ENCODE data around the gene DAP3.
A peak's percentile ranks its signal among the peaks of the same experiment; 100 is the strongest.
"Not testable (repeated sequence)": the region's sequence is repeated elsewhere in the genome, so short reads cannot be mapped to it uniquely, and the experiment has no call there.

The DAP3 gene

DNA sequence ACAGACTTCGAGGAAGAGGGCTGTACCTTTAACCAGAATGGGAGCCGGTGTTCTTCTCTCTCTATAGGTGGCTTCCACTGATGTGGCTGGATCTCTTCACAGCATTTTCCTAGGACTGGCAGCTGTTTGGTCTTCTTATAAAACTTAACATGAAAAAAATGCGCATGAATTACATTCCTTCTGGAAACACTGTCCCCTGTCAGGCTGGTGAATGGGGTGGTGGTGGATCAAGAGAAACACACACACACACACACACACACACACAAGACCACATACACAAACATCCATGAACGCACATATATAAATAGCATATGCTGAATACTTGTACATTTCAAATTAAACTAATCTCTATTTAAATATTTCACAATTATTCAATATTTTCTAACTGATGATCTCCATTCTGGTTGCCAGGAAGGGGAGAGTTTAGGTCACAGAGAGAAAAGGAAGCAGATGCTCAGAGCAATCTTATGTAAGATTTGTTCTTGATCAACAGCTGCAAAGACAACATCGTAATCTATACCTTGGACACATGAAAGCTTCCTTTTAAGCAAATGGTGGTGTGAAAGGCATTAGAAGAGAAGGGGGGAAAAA lies 78.6 kb downstream of the DAP3 start:
- H3K4ac ChIP-seq (ENCODE audit: low read depth, low read length); H3K56ac ChIP-seq (ENCODE audit: low read length); H3K36me3 ChIP-seq (ENCODE audit: control insufficient read depth, insufficient read depth, low read length); DNase-seq; H3K79me1 ChIP-seq (ENCODE audit: low read length); H3K27ac ChIP-seq (ENCODE audit: low read depth, low read length); H3K18ac ChIP-seq (ENCODE audit: low read length); H2BK15ac ChIP-seq (replicated peaks; ENCODE audit: low read depth); H2BK5ac ChIP-seq (ENCODE audit: low read length); H3K79me2 ChIP-seq (ENCODE audit: control insufficient read depth, insufficient read depth, low read length); H3K4me2 ChIP-seq (ENCODE audit: low read length); H3K27me3 ChIP-seq (ENCODE audit: insufficient read depth, low read length, poor library complexity); H3K9ac ChIP-seq (ENCODE audit: low read length); H3K4me3 ChIP-seq (ENCODE audit: low read length); H2AK5ac ChIP-seq (ENCODE audit: low read length); H4K8ac ChIP-seq (ENCODE audit: low read depth, low read length); H3K4me1 ChIP-seq (ENCODE audit: control insufficient read depth, low read depth, low read length); H3K23ac ChIP-seq (ENCODE audit: low read length); H4K5ac ChIP-seq (ENCODE audit: low read length); H2BK120ac ChIP-seq (ENCODE audit: low read depth, low read length): not testable (repeated sequence)
- WGBS (ENCODE audit: extremely low coverage, insufficient coverage, low lambda C conversion rate), result 100% methylated on average over 1 of the region's 5 CpGs

DNA sequence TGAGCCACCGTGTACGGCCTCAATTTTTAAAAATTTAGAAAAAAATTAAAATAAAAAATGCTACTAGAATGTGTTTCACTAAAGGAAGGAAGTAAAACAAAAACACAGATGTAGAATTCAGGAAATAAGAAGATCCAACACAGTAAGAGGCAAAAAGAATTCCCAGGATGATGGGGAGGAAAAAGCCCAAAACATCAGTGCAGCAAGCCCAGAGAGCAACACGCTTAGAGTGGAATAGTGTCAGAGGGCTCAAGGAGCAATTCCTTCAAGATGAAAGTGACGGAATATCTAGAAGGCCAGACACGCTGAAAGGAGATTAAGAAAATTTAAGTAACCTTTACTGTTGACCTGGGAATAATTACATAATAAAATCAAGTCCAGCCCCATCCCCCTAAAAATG lies 80.4 kb downstream of the DAP3 start:
- no peaks in the 10 kb centered on the region for H3K27me3 ChIP-seq (ENCODE audit: insufficient read depth, low read length, poor library complexity)
- H3K27ac ChIP-seq (ENCODE audit: low read depth, low read length), result no peak overlapping the region
- no peak overlapping the region for H4K8ac ChIP-seq (ENCODE audit: low read depth, low read length)
- no peak overlapping the region for H2BK15ac ChIP-seq (replicated peaks; ENCODE audit: low read depth)
- H3K4ac ChIP-seq (ENCODE audit: low read depth, low read length), result no peak overlapping the region
- no peaks in the 10 kb centered on the region for H3K79me1 ChIP-seq (ENCODE audit: low read length)
- DNase-seq, result no peak
- H3K56ac ChIP-seq (ENCODE audit: low read length), result no peak overlapping the region
- H3K79me2 ChIP-seq (ENCODE audit: control insufficient read depth, insufficient read depth, low read length), result no peaks in the 10 kb centered on the region
- H3K36me3 ChIP-seq (ENCODE audit: control insufficient read depth, insufficient read depth, low read length), result peaks cover 8% of the 10 kb centered on the region
- no peak overlapping the region for H3K23ac ChIP-seq (ENCODE audit: low read length)
- no peak overlapping the region for H2AK5ac ChIP-seq (ENCODE audit: low read length)
- H3K4me3 ChIP-seq (ENCODE audit: low read length), result no peak overlapping the region
- no peak overlapping the region for H3K4me2 ChIP-seq (ENCODE audit: low read length)
- H3K4me1 ChIP-seq (ENCODE audit: control insufficient read depth, low read depth, low read length), result no peaks in the 10 kb centered on the region
- H2BK5ac ChIP-seq (ENCODE audit: low read length), result no peak overlapping the region
- WGBS (ENCODE audit: extremely low coverage, insufficient coverage, low lambda C conversion rate), result no CpG with 5 or more reads among the region's 5 CpGs
- no peak overlapping the region for H4K5ac ChIP-seq (ENCODE audit: low read length)
- H3K18ac ChIP-seq (ENCODE audit: low read length), result no peak overlapping the region
- H2BK120ac ChIP-seq (ENCODE audit: low read depth, low read length), result no peak overlapping the region
- no peak overlapping the region for H3K9ac ChIP-seq (ENCODE audit: low read length)

DNA sequence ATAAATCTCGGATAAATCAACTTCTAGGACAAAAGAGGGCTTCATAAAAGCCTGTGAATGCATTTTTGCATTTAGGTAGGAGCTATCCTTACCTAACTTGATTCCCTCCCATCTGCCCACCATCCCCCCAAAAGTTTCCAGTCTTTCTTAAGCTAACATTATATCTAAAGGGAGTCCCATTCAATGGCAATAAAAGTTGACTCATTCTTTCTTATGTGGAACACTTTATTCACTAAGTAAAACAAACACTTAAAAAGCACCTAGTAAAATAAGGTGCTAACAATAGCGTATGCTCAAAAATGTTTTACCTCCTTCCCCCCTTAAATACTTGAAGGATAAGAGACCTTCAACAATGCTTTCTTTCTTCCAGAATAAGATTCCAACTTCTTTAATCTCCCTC lies 84.3 kb downstream of the DAP3 start:
- H3K27me3 ChIP-seq (ENCODE audit: insufficient read depth, low read length, poor library complexity), result no peaks in the 10 kb centered on the region
- no peaks in the 10 kb centered on the region for H3K79me2 ChIP-seq (ENCODE audit: control insufficient read depth, insufficient read depth, low read length)
- no peak overlapping the region for H2BK5ac ChIP-seq (ENCODE audit: low read length)
- H3K27ac ChIP-seq (ENCODE audit: low read depth, low read length), result no peak overlapping the region
- H3K4me1 ChIP-seq (ENCODE audit: control insufficient read depth, low read depth, low read length), result no peaks in the 10 kb centered on the region
- no peak overlapping the region for H2AK5ac ChIP-seq (ENCODE audit: low read length)
- no peak overlapping the region for H4K8ac ChIP-seq (ENCODE audit: low read depth, low read length)
- H2BK15ac ChIP-seq (replicated peaks; ENCODE audit: low read depth), result no peak overlapping the region
- H3K56ac ChIP-seq (ENCODE audit: low read length), result no peak overlapping the region
- H3K9ac ChIP-seq (ENCODE audit: low read length), result no peak overlapping the region
- no peak overlapping the region for H3K4ac ChIP-seq (ENCODE audit: low read depth, low read length)
- no peak overlapping the region for H3K4me3 ChIP-seq (ENCODE audit: low read length)
- no peak overlapping the region for H3K23ac ChIP-seq (ENCODE audit: low read length)
- H3K4me2 ChIP-seq (ENCODE audit: low read length), result no peak overlapping the region
- peaks cover 6% of the 10 kb centered on the region for H3K36me3 ChIP-seq (ENCODE audit: control insufficient read depth, insufficient read depth, low read length)
- DNase-seq, result no peak
- H3K79me1 ChIP-seq (ENCODE audit: low read length), result no peaks in the 10 kb centered on the region
- no peak overlapping the region for H2BK120ac ChIP-seq (ENCODE audit: low read depth, low read length)
- H3K18ac ChIP-seq (ENCODE audit: low read length), result no peak overlapping the region
- WGBS (ENCODE audit: extremely low coverage, insufficient coverage, low lambda C conversion rate), result no CpG with 5 or more reads among the region's 2 CpGs
- H4K5ac ChIP-seq (ENCODE audit: low read length), result no peak overlapping the region

DNA sequence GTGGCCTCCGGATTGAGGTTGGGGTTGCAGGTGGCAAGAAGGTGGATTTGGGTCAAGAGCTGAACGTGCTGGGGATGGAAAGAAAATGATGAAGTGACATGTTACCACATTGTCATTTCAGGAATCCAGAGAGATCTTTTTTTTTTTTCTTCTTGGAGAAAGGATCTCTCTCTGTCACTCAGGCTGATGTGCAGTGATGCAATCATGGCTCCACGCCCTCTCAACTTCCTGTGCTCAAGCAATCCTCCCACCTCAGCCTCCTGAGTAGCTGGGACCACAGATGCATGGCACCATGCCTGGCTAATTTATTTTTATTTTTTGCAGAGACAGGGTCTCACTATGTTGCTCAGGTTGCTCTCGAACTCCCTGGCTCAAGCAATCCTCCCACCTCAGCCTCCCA lies 87.5 kb downstream of the DAP3 start:
- DNase-seq, result peak; percentile 15
- no CpG with 5 or more reads among the region's 4 CpGs for WGBS (ENCODE audit: extremely low coverage, insufficient coverage, low lambda C conversion rate)
- no peak overlapping the region for H3K4me2 ChIP-seq (ENCODE audit: low read length)
- H3K27ac ChIP-seq (ENCODE audit: low read depth, low read length), result no peak overlapping the region
- no peak overlapping the region for H3K4ac ChIP-seq (ENCODE audit: low read depth, low read length)
- H4K5ac ChIP-seq (ENCODE audit: low read length), result no peak overlapping the region
- H3K9ac ChIP-seq (ENCODE audit: low read length), result no peak overlapping the region
- H3K4me1 ChIP-seq (ENCODE audit: control insufficient read depth, low read depth, low read length), result no peaks in the 10 kb centered on the region
- H3K4me3 ChIP-seq (ENCODE audit: low read length), result no peak overlapping the region
- no peak overlapping the region for H3K56ac ChIP-seq (ENCODE audit: low read length)
- no peak overlapping the region for H2BK120ac ChIP-seq (ENCODE audit: low read depth, low read length)
- H3K27me3 ChIP-seq (ENCODE audit: insufficient read depth, low read length, poor library complexity), result no peaks in the 10 kb centered on the region
- H3K79me2 ChIP-seq (ENCODE audit: control insufficient read depth, insufficient read depth, low read length), result no peaks in the 10 kb centered on the region
- no peak overlapping the region for H2BK5ac ChIP-seq (ENCODE audit: low read length)
- no peaks in the 10 kb centered on the region for H3K79me1 ChIP-seq (ENCODE audit: low read length)
- no peak overlapping the region for H2BK15ac ChIP-seq (replicated peaks; ENCODE audit: low read depth)
- H3K36me3 ChIP-seq (ENCODE audit: control insufficient read depth, insufficient read depth, low read length), result peaks cover 2% of the 10 kb centered on the region
- H2AK5ac ChIP-seq (ENCODE audit: low read length), result no peak overlapping the region
- no peak overlapping the region for H3K18ac ChIP-seq (ENCODE audit: low read length)
- H4K8ac ChIP-seq (ENCODE audit: low read depth, low read length), result no peak overlapping the region
- H3K23ac ChIP-seq (ENCODE audit: low read length), result no peak overlapping the region

DNA sequence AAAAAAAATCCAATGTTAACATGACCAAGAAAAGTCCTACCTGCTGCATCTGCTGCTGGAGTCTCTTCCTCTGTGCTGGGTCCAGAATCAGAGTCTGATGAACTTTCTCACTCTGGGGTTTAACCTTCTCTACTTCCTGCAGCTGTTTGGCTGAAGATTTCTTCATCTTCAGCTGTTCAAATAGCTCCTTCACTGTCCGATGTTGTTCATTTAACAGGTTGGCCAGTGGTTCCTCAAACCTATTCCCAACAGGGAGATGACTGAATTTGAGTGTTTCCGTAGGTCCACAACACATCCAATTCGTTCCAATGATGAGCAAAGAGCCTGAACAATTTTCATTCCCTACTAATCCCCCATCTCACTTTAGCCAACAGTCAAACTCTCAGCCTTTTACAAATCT lies 88.7 kb downstream of the DAP3 start:
- no peak overlapping the region for H3K4me3 ChIP-seq (ENCODE audit: low read length)
- H3K36me3 ChIP-seq (ENCODE audit: control insufficient read depth, insufficient read depth, low read length), result peaks cover 1% of the 10 kb centered on the region
- no peak overlapping the region for H3K23ac ChIP-seq (ENCODE audit: low read length)
- no peak overlapping the region for H2BK5ac ChIP-seq (ENCODE audit: low read length)
- no CpG with 5 or more reads among the region's 3 CpGs for WGBS (ENCODE audit: extremely low coverage, insufficient coverage, low lambda C conversion rate)
- no peaks in the 10 kb centered on the region for H3K4me1 ChIP-seq (ENCODE audit: control insufficient read depth, low read depth, low read length)
- no peak overlapping the region for H2BK120ac ChIP-seq (ENCODE audit: low read depth, low read length)
- no peak overlapping the region for H2AK5ac ChIP-seq (ENCODE audit: low read length)
- no peak overlapping the region for H3K9ac ChIP-seq (ENCODE audit: low read length)
- H3K18ac ChIP-seq (ENCODE audit: low read length), result no peak overlapping the region
- H4K5ac ChIP-seq (ENCODE audit: low read length), result no peak overlapping the region
- H3K79me2 ChIP-seq (ENCODE audit: control insufficient read depth, insufficient read depth, low read length), result no peaks in the 10 kb centered on the region
- no peaks in the 10 kb centered on the region for H3K79me1 ChIP-seq (ENCODE audit: low read length)
- no peak overlapping the region for H3K27ac ChIP-seq (ENCODE audit: low read depth, low read length)
- no peak overlapping the region for H4K8ac ChIP-seq (ENCODE audit: low read depth, low read length)
- no peaks in the 10 kb centered on the region for H3K27me3 ChIP-seq (ENCODE audit: insufficient read depth, low read length, poor library complexity)
- H3K56ac ChIP-seq (ENCODE audit: low read length), result no peak overlapping the region
- H2BK15ac ChIP-seq (replicated peaks; ENCODE audit: low read depth), result no peak overlapping the region
- no peak overlapping the region for H3K4ac ChIP-seq (ENCODE audit: low read depth, low read length)
- no peak overlapping the region for H3K4me2 ChIP-seq (ENCODE audit: low read length)
- DNase-seq, result no peak

Data from mesendoderm (in vitro differentiated cells).